BJ (cell line): ENCODE measurements around the gene CRACR2B. TPM values are rescaled to one million over a fixed set of nuclear protein-coding genes. Genes with fewer than 3 reads are reported as not detected.
A peak's percentile ranks its signal among the peaks of the same experiment; 100 is the strongest.

Experiments used
- CTCF ChIA-PET: fragments of 350-600 bp; formaldehyde crosslinking; extraction: SDS; loops from one replicate; lab custom pipeline; 2021; ENCODE audit warnings: antibody characterized with exemption, inconsistent platforms; lab: Yijun Ruan, JAX
- POLR2A ChIA-PET: fragments of 300-600 bp; sonication (Branson Sonifier 250); formaldehyde crosslinking; extraction: SDS; loops from one replicate; lab custom pipeline; 2021; ENCODE audit warnings: antibody characterized with exemption; lab: Charles Lee
- DNase-seq: peaks from one replicate; pipeline ENCODE4 v3.0.0-alpha.2; 2011; ENCODE audit warnings: low read depth
- H3K27me3 ChIP-seq: 2 replicates; pipeline ENCODE4 v1.6.0; 2011; ENCODE audit warnings: low read length; ENCODE audit not compliant: control insufficient read depth, insufficient read depth
- H3K36me3 ChIP-seq: 2 replicates; pipeline ENCODE4 v1.5.1; 2011; ENCODE audit warnings: low read length; ENCODE audit not compliant: control insufficient read depth, insufficient read depth
- H3K4me3 ChIP-seq: 2 replicates; pipeline ENCODE4 v1.5.1; 2011; ENCODE audit warnings: low read depth, mild to moderate bottlenecking, control low read depth, low read length
- polyA plus RNA-seq: library from polyadenylated mRNA; depleted of rRNA; stranded (reverse); fragments of >200 nt; gene quantifications from 2 replicates; pipeline ENCODE4 v1.2.3, GENCODE V29; 2011
- TF ChIP-seq, protein P1 (sequence below): IDR thresholded peaks from 2 replicates; pipeline ENCODE4 v1.5.1; 2011; ENCODE audit warnings: low read depth, mild to moderate bottlenecking, control low read depth, inconsistent platforms, low read length, moderate library complexity; ENCODE audit not compliant: insufficient read depth

CRACR2B gene
- polyA plus RNA-seq, 1 experiment = 0.16 TPM

DNA sequence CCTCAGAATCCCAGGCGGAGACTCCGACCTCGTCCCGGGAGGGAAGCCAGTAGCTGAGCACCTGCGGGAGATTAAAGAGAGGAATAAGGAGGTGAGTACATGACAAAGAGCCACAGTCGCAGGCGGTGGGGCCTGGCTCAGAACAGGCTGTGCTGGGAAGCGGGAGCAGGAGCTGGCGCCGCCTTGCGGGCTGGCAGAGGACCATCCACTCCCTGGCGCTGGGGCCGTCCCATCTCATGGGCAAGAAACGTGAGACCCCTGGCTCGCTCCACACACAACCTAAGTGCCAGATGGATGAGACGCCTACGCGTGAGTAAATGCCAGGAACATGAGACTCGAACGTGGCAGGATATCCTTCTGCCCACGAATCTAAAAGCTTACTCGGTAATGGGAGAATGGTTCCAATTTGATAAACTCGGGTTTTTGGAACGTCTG, 44.1 kb upstream of the CRACR2B start:
- no peak overlapping the region for H3K4me3 ChIP-seq
- TF ChIP-seq, protein P1, sequence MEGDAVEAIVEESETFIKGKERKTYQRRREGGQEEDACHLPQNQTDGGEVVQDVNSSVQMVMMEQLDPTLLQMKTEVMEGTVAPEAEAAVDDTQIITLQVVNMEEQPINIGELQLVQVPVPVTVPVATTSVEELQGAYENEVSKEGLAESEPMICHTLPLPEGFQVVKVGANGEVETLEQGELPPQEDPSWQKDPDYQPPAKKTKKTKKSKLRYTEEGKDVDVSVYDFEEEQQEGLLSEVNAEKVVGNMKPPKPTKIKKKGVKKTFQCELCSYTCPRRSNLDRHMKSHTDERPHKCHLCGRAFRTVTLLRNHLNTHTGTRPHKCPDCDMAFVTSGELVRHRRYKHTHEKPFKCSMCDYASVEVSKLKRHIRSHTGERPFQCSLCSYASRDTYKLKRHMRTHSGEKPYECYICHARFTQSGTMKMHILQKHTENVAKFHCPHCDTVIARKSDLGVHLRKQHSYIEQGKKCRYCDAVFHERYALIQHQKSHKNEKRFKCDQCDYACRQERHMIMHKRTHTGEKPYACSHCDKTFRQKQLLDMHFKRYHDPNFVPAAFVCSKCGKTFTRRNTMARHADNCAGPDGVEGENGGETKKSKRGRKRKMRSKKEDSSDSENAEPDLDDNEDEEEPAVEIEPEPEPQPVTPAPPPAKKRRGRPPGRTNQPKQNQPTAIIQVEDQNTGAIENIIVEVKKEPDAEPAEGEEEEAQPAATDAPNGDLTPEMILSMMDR = peak; percentile 90
- ChIA-PET CTCF (interaction anchor here (0.6 to 2.3 kb wide), 9 partner anchors 10 to 285 kb away, joined by 3 to 9 read pairs (median 6); partner anchors contain the start of gene PIDD1), POLR2A (no interaction called here)
- peaks cover 9% of the 10 kb centered on the region for H3K36me3 ChIP-seq
- no peaks in the 10 kb centered on the region for H3K27me3 ChIP-seq
- DNase-seq = no peak

DNA sequence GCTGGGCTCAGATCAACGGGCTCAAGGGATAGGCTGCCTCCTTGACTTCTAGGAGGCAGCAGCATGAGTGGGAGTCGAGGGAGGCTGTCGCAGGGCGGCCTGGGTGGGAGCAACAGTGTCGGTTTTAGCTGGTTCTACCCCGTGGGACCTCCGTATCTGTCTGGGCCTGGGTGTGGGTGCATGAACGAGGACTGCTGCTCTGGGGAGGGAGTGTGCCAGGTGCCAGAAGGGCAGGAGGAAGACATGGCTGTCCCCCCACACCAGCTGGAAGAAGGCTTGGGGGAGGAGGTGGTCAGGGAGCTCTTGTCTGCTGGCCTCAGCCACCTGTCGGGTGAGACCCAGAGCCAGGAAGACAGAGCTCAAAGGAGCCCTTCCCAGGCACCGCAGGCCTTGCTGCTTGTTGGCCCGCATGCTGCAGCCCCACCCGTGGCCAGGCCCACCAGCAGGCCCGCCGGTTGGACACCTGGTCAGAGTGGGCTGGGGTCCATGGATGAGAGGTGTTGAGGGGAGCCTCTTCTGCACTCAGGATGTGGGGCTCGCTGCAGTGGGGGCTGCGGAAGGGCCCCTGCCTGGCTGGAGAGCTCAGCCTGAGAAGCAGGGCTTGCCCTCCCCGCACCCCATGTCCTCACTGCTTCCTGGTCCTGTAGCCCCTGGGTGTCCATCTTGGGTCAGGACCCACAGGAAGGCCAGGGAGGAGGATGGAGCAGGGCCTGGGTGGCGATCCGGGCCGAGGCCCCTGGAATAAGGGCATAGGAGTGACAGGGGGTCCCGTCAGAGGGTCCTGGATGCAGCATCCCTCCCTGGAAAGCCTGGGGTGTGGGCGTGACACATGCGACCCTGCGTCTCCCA, 41.3 kb upstream of the CRACR2B start:
- ChIA-PET POLR2A (no interaction called here), CTCF (no interaction called here)
- DNase-seq = no peak
- H3K27me3 ChIP-seq = no peaks in the 10 kb centered on the region
- peaks cover 2% of the 10 kb centered on the region for H3K36me3 ChIP-seq
- TF ChIP-seq, protein P1 = no peak
- no peak overlapping the region for H3K4me3 ChIP-seq

DNA sequence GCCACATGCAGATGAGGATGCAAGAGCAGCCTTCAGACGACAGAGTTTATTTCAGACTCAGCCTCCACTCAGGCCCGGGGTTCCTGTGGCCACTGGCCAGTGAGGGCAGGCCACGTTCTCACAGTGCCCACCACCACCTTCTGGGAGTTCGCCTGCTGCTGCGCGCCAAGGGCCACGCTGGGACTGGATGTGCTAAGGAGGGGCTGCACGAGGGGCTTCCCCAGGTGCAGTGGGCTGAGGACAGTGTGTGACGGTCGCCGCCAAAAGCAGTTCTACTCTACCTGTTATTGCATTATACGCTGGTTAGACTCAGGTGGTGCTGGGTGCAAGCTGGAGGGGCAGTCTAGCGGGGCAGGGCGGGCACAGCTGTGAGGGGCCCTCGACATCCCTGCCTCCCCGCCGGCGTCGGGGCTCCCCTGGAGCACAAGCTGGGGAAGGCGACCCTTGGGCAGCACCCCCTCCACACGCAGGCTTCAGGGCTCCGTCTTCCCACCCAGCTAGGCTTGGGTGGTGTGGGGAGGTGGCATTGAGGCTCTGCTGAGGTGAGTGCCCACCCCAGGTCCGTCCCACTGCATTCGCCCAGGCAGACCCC, 40.5 kb upstream of the CRACR2B start:
- DNase-seq = no peak
- TF ChIP-seq, protein P1 = no peak
- Histone ChIP-seq H3K4me3 (no peak overlapping the region), H3K27me3 (no peaks in the 10 kb centered on the region), H3K36me3 (peaks cover 2% of the 10 kb centered on the region)
- POLR2A ChIA-PET = no interaction called here
- CTCF ChIA-PET = no interaction called here

DNA sequence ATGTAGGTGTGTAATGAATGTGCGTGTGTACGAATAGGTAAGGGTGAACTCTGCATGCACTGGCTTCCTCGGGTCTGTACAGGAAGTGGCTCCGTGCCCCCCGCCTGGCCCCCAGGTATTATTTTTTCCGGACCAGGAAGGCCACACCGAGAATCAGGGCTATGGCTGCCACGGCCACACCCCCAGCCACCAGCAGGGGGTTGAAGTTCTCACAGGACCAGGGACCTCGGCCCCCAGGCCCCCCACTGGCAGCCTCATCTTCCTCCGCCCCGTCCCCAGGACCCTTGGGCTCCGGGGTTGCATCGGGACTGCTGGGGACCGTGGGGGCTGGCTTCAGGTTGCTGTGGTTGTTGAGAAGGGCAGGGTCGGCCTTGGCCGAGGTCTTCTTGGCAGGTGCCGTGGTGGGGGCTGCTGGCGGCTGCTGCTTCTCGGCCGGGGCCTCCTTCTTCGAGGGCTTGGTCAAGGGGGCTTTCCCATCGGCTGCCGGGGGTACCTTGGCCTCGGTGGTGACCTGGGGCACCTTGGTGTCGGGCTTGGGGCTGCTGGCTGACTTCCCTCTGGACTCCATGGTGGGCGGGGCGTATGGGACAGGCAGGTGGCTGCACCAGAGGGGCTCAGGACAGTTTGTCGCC, 39.6 kb upstream of the CRACR2B start:
- no peak overlapping the region for H3K4me3 ChIP-seq
- ChIA-PET POLR2A (no interaction called here), CTCF (interaction anchor here (0.5 kb wide), 1 partner anchor 177 kb away, joined by 3 read pairs; no protein-coding TSS in a partner anchor)
- peaks cover 2% of the 10 kb centered on the region for H3K36me3 ChIP-seq
- TF ChIP-seq, protein P1 = no peak
- no peaks in the 10 kb centered on the region for H3K27me3 ChIP-seq
- no peak for DNase-seq
